Common myeloid progenitor, CD34-positive (primary cell): ENCODE measurements around the gene KLHL29.

Source experiments
- CTCF ChIA-PET: fragments of 350-600 bp; sonication (Branson Sonifier 250); formaldehyde crosslinking; loops from one replicate; lab custom pipeline; 2021; ENCODE audit warnings: antibody characterized with exemption; lab: Charles Lee
- POLR2A ChIA-PET: fragments of 350-600 bp; sonication (Branson Sonifier 250); formaldehyde crosslinking; loops from one replicate; lab custom pipeline; 2021; ENCODE audit warnings: antibody characterized with exemption; lab: Charles Lee
- DNase-seq, 3 donors: peaks; one replicate each; pipeline versions ENCODE4 v3.0.0 to v3.0.0-alpha.2; 2013
- H3K27ac ChIP-seq, 2 experiments: 1 replicate in 1 of 2; 2 replicates in 1 of 2; pipeline ENCODE4 v1.7.0; 2013; ENCODE audit warnings: inconsistent platforms in 2 of 2, low read length in 2 of 2, mild to moderate bottlenecking in 2 of 2, low read depth in 1 of 2, moderate library complexity in 1 of 2; ENCODE audit not compliant: severe bottlenecking in 2 of 2, insufficient read depth in 1 of 2, poor library complexity in 1 of 2
- H3K27me3 ChIP-seq, 5 experiments: replicated peaks in 2 of 5; 1 replicate in 3 of 5; 2 replicates in 2 of 5; pipeline versions ENCODE4 v1.6.1 to v1.7.0; 2013; ENCODE audit warnings: low read length in 4 of 5, mild to moderate bottlenecking in 2 of 5, moderate library complexity in 2 of 5, inconsistent platforms in 1 of 5; ENCODE audit not compliant: insufficient read depth in 5 of 5, control insufficient read depth in 4 of 5
- H3K36me3 ChIP-seq, 4 experiments: 1 replicate in 2 of 4; 2 replicates in 2 of 4; pipeline versions ENCODE4 v1.6.1 to v1.7.0; 2013; ENCODE audit warnings: low read length in 3 of 4, control low read depth in 1 of 4, mild to moderate bottlenecking in 1 of 4; ENCODE audit not compliant: control insufficient read depth in 4 of 4, insufficient read depth in 4 of 4
- H3K4me1 ChIP-seq, 4 experiments: 1 replicate in 3 of 4; 2 replicates in 1 of 4; pipeline versions ENCODE4 v1.6.1 to v1.7.1; 2013; ENCODE audit warnings: low read length in 3 of 4, mild to moderate bottlenecking in 3 of 4, control low read depth in 1 of 4, inconsistent platforms in 1 of 4, moderate library complexity in 1 of 4; ENCODE audit not compliant: control insufficient read depth in 4 of 4, insufficient read depth in 4 of 4; ENCODE audit errors: control extremely low read depth in 1 of 4
- H3K4me3 ChIP-seq, 7 experiments: 1 replicate in 4 of 7; 2 replicates in 3 of 7; pipeline versions ENCODE4 v1.5.1 to v1.7.0; 2013; ENCODE audit warnings: mild to moderate bottlenecking in 7 of 7, low read length in 6 of 7, moderate library complexity in 6 of 7, inconsistent platforms in 2 of 7, low read depth in 2 of 7, control low read depth in 1 of 7; ENCODE audit not compliant: insufficient read depth in 4 of 7, control insufficient read depth in 1 of 7; ENCODE audit errors: extremely low read depth in 1 of 7
- H3K9me3 ChIP-seq, 5 experiments: 1 replicate in 4 of 5; 2 replicates in 1 of 5; pipeline versions ENCODE4 v1.6.1 to v1.7.1; 2013; ENCODE audit warnings: low read length in 4 of 5, mild to moderate bottlenecking in 2 of 5, inconsistent platforms in 1 of 5, low read depth in 1 of 5, moderate library complexity in 1 of 5; ENCODE audit not compliant: control insufficient read depth in 4 of 5, insufficient read depth in 2 of 5; ENCODE audit errors: control extremely low read depth in 1 of 5
- WGBS: methylation state at CpG from one replicate; pipeline ENCODE4 v1.1.5; 2013; ENCODE audit not compliant: insufficient coverage; 5-methylcytosine and 5-hydroxymethylcytosine counted together

KLHL29 gene

GRCh38 chr2:23436346-23437098 lies 51.5 kb downstream of the KLHL29 start:
- ChIA-PET POLR2A (interaction anchor here (0.6 kb wide), 1 partner anchor 228 kb away, joined by 3 read pairs; no protein-coding TSS in a partner anchor), CTCF (no interaction called here)
- Histone ChIP-seq H3K36me3 (no peaks in the 10 kb centered on the region), H3K4me3 (no peak overlapping the region), H3K27ac (no peak overlapping the region), H3K9me3 (peaks cover 0 to 7% (median 1%) of the 10 kb centered on the region in 5 experiments), H3K4me1 (peaks cover 0 to 4% (median 2%) of the 10 kb centered on the region in 4 experiments), H3K27me3 (peaks cover 4 to 40% (median 6%) of the 10 kb centered on the region in 5 experiments)
- DNase-seq, result peak in 1 of 3 donors; percentile 17
- WGBS, result 72% methylated on average over 15 of the region's 16 CpGs

GRCh38 chr2:23441414-23441813 lies 56.4 kb downstream of the KLHL29 start:
- ChIA-PET CTCF (interaction anchor here (1.1 kb wide), 1 partner anchor 9 kb away, joined by 3 read pairs; no protein-coding TSS in a partner anchor), POLR2A (no interaction called here)
- Histone ChIP-seq H3K27me3 (peaks cover 2 to 36% (median 6%) of the 10 kb centered on the region in 5 experiments), H3K36me3 (no peaks in the 10 kb centered on the region), H3K9me3 (peaks cover 0 to 18% (median 7%) of the 10 kb centered on the region in 5 experiments), H3K4me1 (peaks cover 0 to 4% (median 1%) of the 10 kb centered on the region in 4 experiments), H3K4me3 (no peak overlapping the region), H3K27ac (no peak overlapping the region)
- no CpG with 5 or more reads among the region's 1 CpG for WGBS
- DNase-seq, result no peak

GRCh38 chr2:23445450-23445868 lies 60.5 kb downstream of the KLHL29 start:
- Histone ChIP-seq H3K27ac (no peak overlapping the region), H3K36me3 (no peaks in the 10 kb centered on the region), H3K4me3 (no peak overlapping the region), H3K27me3 (peaks cover 0 to 41% (median 23%) of the 10 kb centered on the region in 5 experiments), H3K9me3 (peaks cover 0 to 13% (median 7%) of the 10 kb centered on the region in 5 experiments), H3K4me1 (peaks cover 0 to 7% (median 3%) of the 10 kb centered on the region in 4 experiments)
- 97% methylated on average over 3 of the region's 4 CpGs for WGBS
- DNase-seq, result peak in 2 of 3 donors; percentile 34 to 44
- POLR2A ChIA-PET, result no interaction called here
- CTCF ChIA-PET, result no interaction called here

- Histone ChIP-seq H3K27ac (no peak overlapping the region), H3K36me3 (no peaks in the 10 kb centered on the region), H3K4me3 (no peak overlapping the region), H3K4me1 (peaks cover 0 to 7% (median 3%) of the 10 kb centered on the region in 4 experiments), H3K9me3 (peaks cover 0 to 7% (median 4%) of the 10 kb centered on the region in 5 experiments), H3K27me3 (peaks cover 3 to 51% (median 28%) of the 10 kb centered on the region in 5 experiments)
- POLR2A ChIA-PET, result no interaction called here
- WGBS, result 90% methylated on average over 5 of the region's 5 CpGs
- no peak for DNase-seq
- CTCF ChIA-PET, result interaction anchor here (0.7 kb wide), 1 partner anchor 14 kb away, joined by 3 read pairs; no protein-coding TSS in a partner anchor
Observed at GRCh38 chr2:23446916-23447315, 61.9 kb downstream of the KLHL29 start.

GRCh38 chr2:23447405-23447804 lies 62.4 kb downstream of the KLHL29 start:
- WGBS, result 78% methylated on average over 2 of the region's 3 CpGs
- no peak overlapping the region for H3K4me3 ChIP-seq
- DNase-seq, result no peak
- peaks cover 3 to 56% (median 28%) of the 10 kb centered on the region in 5 experiments for H3K27me3 ChIP-seq
- peaks cover 0 to 2% (median 0%) of the 10 kb centered on the region in 5 experiments for H3K9me3 ChIP-seq
- POLR2A ChIA-PET, result no interaction called here
- no peak overlapping the region for H3K27ac ChIP-seq
- peaks cover 0 to 8% (median 5%) of the 10 kb centered on the region in 4 experiments for H3K4me1 ChIP-seq
- H3K36me3 ChIP-seq, result no peaks in the 10 kb centered on the region
- CTCF ChIA-PET, result no interaction called here

GRCh38 chr2:23448906-23449305 lies 63.9 kb downstream of the KLHL29 start:
- 89% methylated on average over 2 of the region's 2 CpGs for WGBS
- CTCF ChIA-PET, result interaction anchor here (0.7 to 3.2 kb wide), 3 partner anchors 9 to 65 kb away, joined by 3 to 15 read pairs (median 3); no protein-coding TSS in a partner anchor
- DNase-seq, result no peak
- Histone ChIP-seq H3K4me1 (peaks cover 0 to 19% (median 17%) of the 10 kb centered on the region in 4 experiments), H3K9me3 (no peaks in the 10 kb centered on the region), H3K36me3 (no peaks in the 10 kb centered on the region), H3K4me3 (no peak overlapping the region), H3K27me3 (peaks cover 3 to 66% (median 29%) of the 10 kb centered on the region in 5 experiments), H3K27ac (no peak overlapping the region)
- POLR2A ChIA-PET, result no interaction called here

GRCh38 chr2:23449413-23449812 lies 64.4 kb downstream of the KLHL29 start:
- Histone ChIP-seq H3K36me3 (no peaks in the 10 kb centered on the region), H3K27ac (no peak overlapping the region), H3K4me3 (no peak overlapping the region), H3K27me3 (peaks cover 3 to 68% (median 29%) of the 10 kb centered on the region in 5 experiments), H3K9me3 (no peaks in the 10 kb centered on the region), H3K4me1 (peaks cover 0 to 19% (median 19%) of the 10 kb centered on the region in 4 experiments)
- peak in 2 of 3 donors; percentile 40 to 41 for DNase-seq
- ChIA-PET POLR2A (no interaction called here), CTCF (interaction anchor here (0.7 to 3.2 kb wide), 5 partner anchors 8 to 66 kb away, joined by 3 to 15 read pairs (median 3); no protein-coding TSS in a partner anchor)
